ENCODE data around the gene PFKFB3.

DNA sequence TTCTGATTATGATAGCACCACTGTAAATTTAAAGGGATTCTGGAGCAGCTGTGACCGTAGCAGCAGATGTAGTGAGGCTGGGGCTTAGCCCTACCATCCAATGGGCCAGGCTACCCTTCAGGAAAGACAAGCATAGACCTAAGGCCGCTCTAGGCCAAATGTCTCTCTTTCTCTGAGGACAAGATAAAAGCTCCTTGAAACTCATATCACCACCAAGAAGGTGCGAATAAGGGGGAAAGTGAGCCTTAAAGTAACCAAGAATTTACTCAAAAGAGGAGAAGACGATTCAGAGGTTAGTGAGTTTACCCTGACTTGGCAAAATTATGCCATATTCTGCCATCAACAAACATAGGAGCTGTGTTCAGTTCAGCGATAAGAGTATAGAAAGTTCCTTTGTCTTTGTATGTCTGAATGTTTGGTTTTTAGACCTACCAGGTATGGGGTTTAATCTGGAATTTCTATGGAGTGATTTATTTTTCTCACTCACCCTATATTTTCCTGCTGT, 79.8 kb downstream of the PFKFB3 start:
- TF ChIP-seq, protein P1, sequence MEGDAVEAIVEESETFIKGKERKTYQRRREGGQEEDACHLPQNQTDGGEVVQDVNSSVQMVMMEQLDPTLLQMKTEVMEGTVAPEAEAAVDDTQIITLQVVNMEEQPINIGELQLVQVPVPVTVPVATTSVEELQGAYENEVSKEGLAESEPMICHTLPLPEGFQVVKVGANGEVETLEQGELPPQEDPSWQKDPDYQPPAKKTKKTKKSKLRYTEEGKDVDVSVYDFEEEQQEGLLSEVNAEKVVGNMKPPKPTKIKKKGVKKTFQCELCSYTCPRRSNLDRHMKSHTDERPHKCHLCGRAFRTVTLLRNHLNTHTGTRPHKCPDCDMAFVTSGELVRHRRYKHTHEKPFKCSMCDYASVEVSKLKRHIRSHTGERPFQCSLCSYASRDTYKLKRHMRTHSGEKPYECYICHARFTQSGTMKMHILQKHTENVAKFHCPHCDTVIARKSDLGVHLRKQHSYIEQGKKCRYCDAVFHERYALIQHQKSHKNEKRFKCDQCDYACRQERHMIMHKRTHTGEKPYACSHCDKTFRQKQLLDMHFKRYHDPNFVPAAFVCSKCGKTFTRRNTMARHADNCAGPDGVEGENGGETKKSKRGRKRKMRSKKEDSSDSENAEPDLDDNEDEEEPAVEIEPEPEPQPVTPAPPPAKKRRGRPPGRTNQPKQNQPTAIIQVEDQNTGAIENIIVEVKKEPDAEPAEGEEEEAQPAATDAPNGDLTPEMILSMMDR (IDR thresholded peaks at IDR 0.05; ENCODE audit: low read length), result no peak
- TF ChIP-seq EZH2 (IDR thresholded peaks at IDR 0.05; ENCODE audit: borderline replicate concordance, low read length), result no peak
